Kidney (tissue), 14 donors: ENCODE measurements around the gene SPEM3. TPM values are rescaled to one million over a fixed set of nuclear protein-coding genes. Genes with fewer than 3 reads are reported as not detected.

Source experiments
- DNase-seq, 5 donors: peaks; one replicate each; pipeline ENCODE4 v3.0.0-alpha.2; 2013 to 2020
- FAIRE-seq: peaks from 2 replicates; lab custom pipeline; 2012; peaks lifted over from hg19 to GRCh38; lab: Jason Lieb, UNC
- H3K27ac ChIP-seq, 2 donors: one replicate each; pipeline ENCODE4 v1.7.0; 2013; ENCODE audit warnings: low read depth in 2 of 2, low read length in 2 of 2, inconsistent platforms in 1 of 2
- H3K27me3 ChIP-seq: one replicate; pipeline ENCODE4 v1.7.1; 2013; ENCODE audit warnings: low read length, inconsistent platforms; ENCODE audit not compliant: control insufficient read depth, insufficient read depth
- H3K36me3 ChIP-seq, 3 donors: one replicate each; pipeline versions ENCODE4 v1.7.0 to v1.7.1; 2013; ENCODE audit warnings: low read length in 3 of 3, control low read depth in 1 of 3, inconsistent platforms in 1 of 3; ENCODE audit not compliant: insufficient read depth in 3 of 3, control insufficient read depth in 2 of 3
- H3K4me1 ChIP-seq, 3 donors: one replicate each; pipeline versions ENCODE4 v1.7.0 to v1.7.1; 2013; ENCODE audit warnings: low read length in 3 of 3, inconsistent platforms in 1 of 3, low read depth in 1 of 3; ENCODE audit not compliant: control insufficient read depth in 2 of 3, insufficient read depth in 2 of 3
- H3K4me3 ChIP-seq, 3 donors: one replicate each; pipeline versions ENCODE4 v1.7.0 to v1.8.1; 2013; ENCODE audit warnings: low read length in 3 of 3, control low read depth in 1 of 3, inconsistent platforms in 1 of 3
- H3K9ac ChIP-seq, 3 donors: one replicate each; pipeline versions ENCODE4 v1.7.0 to v1.7.1; 2013; ENCODE audit warnings: low read length in 3 of 3, control low read depth in 1 of 3, inconsistent platforms in 1 of 3
- H3K9me3 ChIP-seq, 3 donors: one replicate each; pipeline versions ENCODE4 v1.7.0 to v1.7.1; 2013; ENCODE audit warnings: low read length in 3 of 3, control low read depth in 1 of 3, inconsistent platforms in 1 of 3; ENCODE audit not compliant: control insufficient read depth in 2 of 3, insufficient read depth in 1 of 3
- CTCF ChIP-seq: IDR thresholded peaks from 3 replicates; pipeline ENCODE4 v1.5.1; 2012; ENCODE audit warnings: mild to moderate bottlenecking, moderate library complexity, borderline replicate concordance; ENCODE audit not compliant: insufficient read depth; ENCODE audit errors: extremely low read depth
- intact Hi-C: fragments of 100-400 bp; cut with DNase I; formaldehyde crosslinking; loops from one replicate; pipeline ENCODE4 v1.11.1; 2022
- polyA plus RNA-seq: library from polyadenylated mRNA; stranded (reverse); fragments of 350-450 nt; fragmentation: Illumina TruSeq; extraction: RNeasy Lipid Tissue Mini Kit (QIAGEN cat#74804); gene quantifications from one replicate; pipeline ENCODE4 v1.2.3, GENCODE V29; 2014; ENCODE audit warnings: low read depth, low replicate concordance; ENCODE audit not compliant: insufficient read depth
- total RNA-seq: library from RNA; stranded (reverse); fragmentation: NEBNext Ultra II Directional; extraction: Animal tissue kit (Norgen Biotek cat#: 25700); gene quantifications from one replicate; pipeline ENCODE4 v1.2.1, GENCODE V29; 2021
- donor health status: control.
- donor health status: control.
- donor health status: control.
- donor health status: control.
- donor health status: control.
- donor health status: DM: yes; HTN: yes; CAD: no.
- donor health status: Normal renal cell carcinoma (clear cell type).

Gene SPEM3
- total and polyA plus RNA-seq, 2 donors from 2014 or later, result not detected

GRCh38 chr17:7440834-7441195 is 12.2 kb downstream of the SPEM3 start:
- Histone ChIP-seq H3K9ac (peak overlapping the region in 1 of 3 donors; percentile 75), H3K36me3 (no peaks in the 10 kb centered on the region), H3K27me3 (peaks cover 7% of the 10 kb centered on the region), H3K9me3 (no peaks in the 10 kb centered on the region), H3K27ac (no peak overlapping the region), H3K4me1 (peaks cover 0 to 23% (median 7%) of the 10 kb centered on the region in 3 donors), H3K4me3 (peak overlapping the region in 1 of 3 donors; percentile 49)
- FAIRE-seq, result no peak
- intact Hi-C loops, result no loop called here
- DNase-seq, result peak; percentile 55 to 85 (median 66)
- TF ChIP-seq CTCF, result no peak

GRCh38 chr17:7441266-7441665 is 12.6 kb downstream of the SPEM3 start:
- intact Hi-C loops, result no loop called here

GRCh38 chr17:7442142-7442541 is 13.5 kb downstream of the SPEM3 start:
- Histone ChIP-seq H3K4me1 (peaks cover 0 to 18% (median 7%) of the 10 kb centered on the region in 3 donors), H3K9me3 (no peaks in the 10 kb centered on the region), H3K27me3 (peaks cover 11% of the 10 kb centered on the region), H3K27ac (no peak overlapping the region), H3K36me3 (no peaks in the 10 kb centered on the region), H3K9ac (no peak overlapping the region), H3K4me3 (no peak overlapping the region)
- FAIRE-seq (no peak), DNase-seq (peak in 1 of 5 donors; percentile 25)
- TF ChIP-seq CTCF, result no peak
- intact Hi-C loops, result no loop called here

More at GRCh38 chr17:7441266-7441665, 12.6 kb downstream of the SPEM3 start:
- peak in 1 of 5 donors; percentile 24 for DNase-seq
- H3K4me1 ChIP-seq, result peaks cover 0 to 20% (median 7%) of the 10 kb centered on the region in 3 donors
- no peak for TF ChIP-seq CTCF
- no peaks in the 10 kb centered on the region for H3K9me3 ChIP-seq
- H3K36me3 ChIP-seq, result no peaks in the 10 kb centered on the region
- no peak overlapping the region for H3K4me3 ChIP-seq
- peaks cover 9% of the 10 kb centered on the region for H3K27me3 ChIP-seq
- no peak for FAIRE-seq
- no peak overlapping the region for H3K27ac ChIP-seq
- H3K9ac ChIP-seq, result no peak overlapping the region
